Glomerular endothelial cell (primary cell): ENCODE measurements around the gene LINGO1. TPM values are rescaled to one million over a fixed set of nuclear protein-coding genes. Genes with fewer than 3 reads are reported as not detected.

Experiments used
- DNase-seq: peaks from one replicate; pipeline ENCODE4 v3.0.0-alpha.2; 2011; ENCODE audit warnings: low read depth, low spot score; ENCODE audit errors: extremely low read depth
- total RNA-seq: library from RNA; depleted of rRNA; stranded (reverse); fragments of >200 nt; gene quantifications from 2 replicates; pipeline ENCODE4 v1.2.3, GENCODE V29; 2015

Gene LINGO1
- total RNA-seq, 1 donor from 2014 or later = 0.18 TPM

DNA sequence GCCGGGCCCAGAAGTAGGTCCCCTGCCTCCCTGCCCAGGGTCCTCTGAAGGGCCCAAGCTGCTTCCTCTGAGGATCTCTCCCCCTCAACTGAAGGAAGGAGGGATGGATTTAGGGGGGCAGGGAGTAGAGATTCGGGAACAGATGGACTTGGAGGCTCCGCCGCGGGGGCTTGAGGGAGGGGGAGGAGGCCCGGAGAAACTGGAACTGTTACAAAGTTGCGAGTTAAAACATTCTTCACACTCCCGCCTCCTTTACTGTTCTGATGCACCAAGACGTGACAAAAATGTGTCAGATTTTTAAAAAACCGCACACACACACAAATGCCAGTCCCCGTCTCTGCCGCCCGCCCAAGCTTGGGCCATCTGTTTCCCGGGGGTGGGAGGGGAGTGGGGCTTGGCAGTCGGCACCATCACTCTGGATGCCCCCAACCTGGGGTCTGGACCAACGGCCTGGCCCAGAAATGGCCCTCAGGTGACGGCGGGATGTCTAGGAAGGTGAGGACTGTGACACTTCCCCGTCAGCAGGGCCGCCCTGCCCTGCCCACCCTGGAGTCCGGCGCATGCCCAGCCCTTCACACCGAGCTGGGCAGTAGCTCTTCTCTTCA is 25.0 kb upstream of the LINGO1 start:
- DNase-seq = no peak

DNA sequence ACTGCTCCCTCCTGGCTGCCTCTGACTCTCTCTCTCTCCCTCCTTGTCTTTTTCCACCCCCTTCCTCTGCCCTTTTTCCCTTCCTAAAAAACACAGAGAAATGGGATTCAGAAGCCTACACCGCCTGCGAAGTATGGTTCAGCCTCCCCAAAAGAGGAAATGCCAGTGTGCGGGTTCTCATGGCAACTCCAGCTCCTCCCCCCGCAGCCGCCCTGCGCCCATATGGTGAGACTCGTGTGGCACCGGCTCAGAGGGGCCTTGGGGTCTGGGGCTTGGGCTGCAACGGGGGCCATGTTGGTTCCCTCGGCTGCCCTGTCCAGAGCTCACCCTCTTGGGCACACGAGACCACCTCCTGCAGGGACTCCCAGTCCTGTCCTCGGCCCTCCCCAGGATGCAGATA is 23.6 kb upstream of the LINGO1 start:
- DNase-seq = no peak

DNA sequence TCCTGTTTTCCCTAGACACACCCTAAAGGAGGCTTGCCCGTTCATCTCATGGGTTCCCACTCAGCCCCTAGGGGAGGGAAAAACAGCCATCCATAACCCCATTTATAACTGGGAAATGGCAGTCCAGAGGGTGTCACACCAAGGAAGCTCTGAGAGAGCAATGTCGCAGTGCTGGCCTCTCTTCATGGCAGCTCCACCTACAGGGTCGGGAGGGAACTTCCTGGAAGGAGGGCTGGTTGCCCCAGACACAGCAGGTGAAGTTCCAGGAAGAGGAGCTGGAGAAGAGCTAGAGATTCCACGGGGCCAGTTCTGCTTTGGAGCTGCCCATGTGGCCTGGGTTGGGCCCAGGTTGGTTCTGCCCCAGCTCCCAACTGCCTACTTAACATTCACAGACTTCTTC is 22.3 kb upstream of the LINGO1 start:
- no peak for DNase-seq

DNA sequence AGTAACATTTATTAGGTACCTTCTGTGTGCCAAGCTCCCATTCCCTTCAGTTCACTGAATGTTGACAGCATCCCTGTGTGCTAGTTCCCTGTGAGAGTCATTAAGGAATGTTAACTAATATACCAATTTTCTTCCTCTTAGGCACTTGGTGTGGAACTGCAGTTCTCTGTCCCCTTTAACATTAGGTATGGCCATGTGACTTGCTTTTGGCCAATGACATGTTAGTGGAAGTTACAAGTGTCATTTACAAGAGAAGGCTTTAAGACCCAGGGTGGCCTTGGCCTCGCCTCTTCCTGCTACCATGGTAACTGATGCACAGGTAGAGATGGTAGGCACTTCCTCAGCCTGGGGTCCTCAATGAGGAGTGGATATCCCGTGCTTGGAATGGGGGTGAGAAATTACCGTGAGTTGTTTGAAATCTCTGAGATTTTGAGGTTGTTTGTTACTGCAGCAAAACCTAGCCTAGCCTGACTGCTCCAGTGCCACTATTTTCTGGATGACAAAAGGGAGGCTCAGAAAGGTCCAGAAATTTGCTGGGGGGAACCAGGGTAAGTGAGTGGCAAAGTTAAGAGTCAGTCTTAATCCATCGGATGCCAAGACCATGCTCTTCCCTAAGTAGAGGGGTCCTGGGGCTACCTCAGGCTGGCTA is 21.2 kb upstream of the LINGO1 start:
- DNase-seq = no peak

DNA sequence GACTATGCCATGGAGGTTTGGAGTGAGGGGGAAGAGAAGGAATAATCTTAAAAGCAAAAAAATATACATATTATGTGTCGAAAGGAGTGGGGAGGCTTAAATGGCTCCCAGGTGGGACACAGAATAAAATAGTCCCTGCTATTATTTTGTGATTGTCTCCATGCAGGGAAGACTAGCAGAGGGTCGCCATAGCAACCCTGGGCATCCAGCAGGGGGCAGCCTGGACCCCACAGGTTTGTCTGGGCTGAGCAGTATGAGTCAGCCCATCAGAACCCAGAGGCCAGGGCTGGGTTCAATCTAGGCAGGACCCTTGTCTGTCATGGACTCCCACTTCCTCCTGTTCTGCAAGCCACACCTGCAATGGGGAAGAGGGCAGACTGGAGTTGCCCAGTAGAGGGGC is 17.6 kb upstream of the LINGO1 start:
- no peak for DNase-seq

DNA sequence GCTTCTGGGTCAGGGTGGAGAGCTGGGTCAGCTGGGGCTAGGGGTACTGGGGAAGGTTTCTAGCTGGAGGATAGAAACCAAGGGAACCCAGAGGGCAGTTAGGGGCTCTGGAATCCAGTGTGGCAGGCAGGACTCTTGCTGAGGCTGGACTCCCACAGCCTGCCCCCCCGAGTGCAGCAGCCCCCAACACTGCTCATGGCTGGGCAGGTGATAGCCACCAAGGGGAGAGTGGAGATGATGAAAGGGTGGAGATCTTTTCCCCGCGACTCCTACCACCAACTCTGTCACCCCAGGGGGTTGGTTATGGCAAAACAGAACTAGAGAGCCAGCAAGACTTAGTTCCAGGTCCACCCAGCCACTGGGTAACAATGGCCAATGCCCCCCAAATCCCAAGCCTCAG is 16.9 kb upstream of the LINGO1 start:
- DNase-seq = no peak

DNA sequence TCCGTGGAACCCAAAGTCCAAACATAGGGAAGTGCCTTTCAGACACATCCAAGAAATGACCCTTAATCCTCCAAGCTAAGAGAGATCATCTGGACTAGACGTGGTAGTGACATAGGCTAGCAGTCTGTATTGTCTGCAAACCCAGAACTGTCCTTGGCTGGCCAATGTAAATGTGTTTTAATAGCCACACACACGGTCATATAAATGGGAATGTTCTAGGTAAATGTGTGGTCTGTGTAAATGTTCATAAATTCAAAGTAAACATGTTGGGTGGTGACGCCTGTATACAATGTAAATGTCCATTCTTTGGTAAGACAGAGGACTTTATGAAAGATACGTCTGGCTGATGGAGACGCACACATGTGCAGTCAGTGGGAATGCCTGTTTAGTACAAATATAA is 16.3 kb upstream of the LINGO1 start:
- DNase-seq = no peak

DNA sequence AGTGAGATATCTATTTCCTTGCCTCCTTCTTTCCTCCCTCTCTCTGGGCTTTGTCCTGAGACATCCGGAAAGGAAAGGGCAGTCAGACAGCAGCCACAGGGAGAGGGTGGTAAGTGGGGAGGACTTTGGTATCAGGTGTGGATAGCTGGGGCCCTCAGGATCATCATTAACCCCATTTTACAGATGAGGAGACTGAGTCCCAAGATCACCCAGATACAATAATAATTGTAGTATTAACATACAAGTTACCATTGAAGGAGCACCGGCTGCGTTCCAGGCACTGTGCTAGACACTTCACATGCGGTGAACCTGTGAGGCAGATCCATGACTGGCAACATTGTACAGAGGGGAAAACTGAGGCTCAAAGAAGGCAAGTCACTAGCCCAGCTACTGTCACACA is 15.2 kb upstream of the LINGO1 start:
- no peak for DNase-seq

DNA sequence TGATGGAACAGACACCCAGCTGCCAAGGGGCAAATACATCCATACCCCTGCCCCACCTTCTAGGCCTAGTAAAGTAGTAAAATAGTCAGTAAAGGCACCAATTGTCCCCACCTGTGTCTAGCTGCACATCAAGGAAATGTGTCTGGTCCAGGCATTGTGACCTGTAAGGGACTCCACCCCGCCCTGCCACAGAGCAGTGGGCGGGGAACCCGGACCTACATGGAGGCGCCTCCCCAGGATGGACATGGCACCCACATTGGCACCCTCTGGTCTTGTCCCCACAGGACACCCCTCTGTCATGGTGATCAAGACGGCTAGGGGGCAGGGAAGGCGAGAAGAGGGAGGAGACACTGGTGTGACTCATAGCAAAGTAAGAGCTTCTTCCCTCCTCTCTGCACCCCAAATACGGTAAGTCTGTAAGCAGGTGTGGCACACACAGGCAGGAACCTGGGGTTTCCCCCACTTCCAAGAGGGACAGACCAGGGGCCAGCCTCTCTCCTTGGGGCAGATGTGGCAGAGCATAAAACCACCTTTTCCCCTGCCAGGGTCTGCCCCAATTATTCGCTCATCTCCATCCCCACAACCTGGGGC is 13.5 kb upstream of the LINGO1 start:
- DNase-seq = no peak

DNA sequence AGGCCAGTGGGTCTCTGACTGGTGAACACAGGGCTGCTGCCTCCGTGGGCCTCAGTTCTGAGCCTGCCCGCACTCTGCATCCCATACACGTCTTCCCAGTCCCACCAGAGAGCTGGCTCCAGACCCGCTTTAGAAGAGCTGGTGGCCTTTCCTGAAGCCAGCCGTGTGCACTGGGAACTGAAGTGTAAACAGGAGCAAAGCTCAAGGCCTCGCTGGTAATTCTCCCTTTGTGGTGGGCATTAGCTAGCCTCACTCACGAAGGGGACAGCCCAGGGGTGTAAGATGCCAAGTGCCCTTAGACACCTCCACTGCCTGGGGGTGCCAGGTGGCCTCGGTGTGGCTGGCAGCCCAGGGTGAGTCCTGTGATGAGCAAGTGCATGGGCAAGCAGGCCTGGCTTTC is 12.9 kb upstream of the LINGO1 start:
- no peak for DNase-seq

DNA sequence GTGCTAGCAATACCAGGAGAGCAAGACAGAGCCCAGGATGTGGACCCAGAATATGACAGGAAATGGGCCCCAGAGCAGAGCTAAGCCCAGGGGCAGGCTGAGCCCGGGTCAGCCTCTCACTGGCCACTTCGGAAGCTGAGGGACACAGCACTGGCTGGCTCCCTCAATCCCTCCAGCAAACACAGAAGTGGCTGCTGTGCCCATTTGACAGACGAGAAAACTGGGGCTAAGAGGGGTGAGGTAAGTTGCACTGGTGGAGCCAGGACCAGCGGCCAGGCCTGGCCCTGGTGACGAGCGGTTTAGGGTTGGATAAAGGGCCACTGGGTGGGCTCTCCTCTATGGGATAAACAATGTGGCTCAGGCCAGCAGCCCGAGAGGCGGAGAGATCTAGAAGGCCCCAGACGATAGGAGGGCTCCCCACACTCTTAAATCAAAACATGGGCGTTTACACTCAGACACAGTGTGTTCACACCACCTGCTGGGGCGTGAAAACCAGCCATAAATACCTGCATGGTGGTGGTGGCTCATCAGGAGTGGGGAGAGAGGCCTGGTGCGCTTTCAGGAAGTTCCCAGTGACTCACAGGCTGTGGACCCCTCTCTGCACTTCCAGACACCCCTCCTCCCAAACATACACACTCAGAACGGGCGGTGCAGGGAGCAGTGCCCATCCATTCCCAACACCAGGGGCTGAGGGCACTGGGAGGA is 12.0 kb upstream of the LINGO1 start:
- no peak for DNase-seq

DNA sequence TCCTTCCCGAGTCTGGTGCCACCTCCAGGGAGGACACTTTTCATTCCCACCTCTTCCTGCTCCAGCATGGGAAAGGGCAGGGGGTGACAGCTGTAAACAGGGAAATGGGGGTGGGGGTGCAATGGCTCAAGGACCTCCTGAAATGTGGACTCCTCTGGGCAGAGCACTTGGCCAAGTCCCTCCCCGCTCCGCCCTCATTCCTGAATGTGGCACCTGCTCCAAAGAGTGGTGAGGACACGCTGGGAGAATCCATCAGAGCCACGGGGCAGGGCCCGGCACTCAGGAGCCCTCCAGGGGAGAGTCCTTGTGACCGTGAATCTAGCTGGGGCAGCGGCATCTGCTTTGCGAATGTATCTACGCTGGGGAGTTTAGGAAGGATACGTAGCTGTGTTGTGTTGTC is 11.1 kb upstream of the LINGO1 start:
- DNase-seq = no peak

DNA sequence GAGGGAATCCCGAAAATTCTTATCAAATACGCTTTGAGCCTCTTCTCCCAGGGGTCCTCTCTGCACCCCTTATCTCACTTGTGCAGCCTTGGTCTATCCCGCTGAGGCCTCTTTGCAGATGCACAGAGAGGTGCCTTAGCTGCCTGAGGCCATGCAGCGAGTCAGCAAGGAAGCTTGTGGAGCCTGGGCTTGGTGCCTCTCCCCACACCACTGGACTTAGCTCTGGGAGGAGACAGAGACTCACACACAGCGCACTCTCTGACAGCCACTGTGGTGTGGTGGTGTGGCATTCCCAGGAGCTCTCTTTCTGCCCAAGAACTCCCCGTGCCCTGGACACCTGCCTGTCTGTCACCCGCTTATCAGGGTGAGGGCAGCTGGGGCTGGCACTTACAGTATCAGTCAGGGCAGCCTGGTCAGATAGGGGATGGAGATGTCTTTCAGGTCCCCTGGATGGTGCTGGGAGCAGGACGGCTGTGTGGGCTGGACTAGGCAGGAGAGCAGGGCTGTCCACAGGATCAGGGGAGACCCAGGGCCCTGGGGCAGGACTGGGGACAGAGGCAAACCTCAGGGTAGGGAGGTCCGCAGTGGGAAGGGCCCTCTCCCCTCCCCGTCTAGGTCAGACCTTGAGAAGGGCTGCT is 10.2 kb upstream of the LINGO1 start:
- no peak for DNase-seq

DNA sequence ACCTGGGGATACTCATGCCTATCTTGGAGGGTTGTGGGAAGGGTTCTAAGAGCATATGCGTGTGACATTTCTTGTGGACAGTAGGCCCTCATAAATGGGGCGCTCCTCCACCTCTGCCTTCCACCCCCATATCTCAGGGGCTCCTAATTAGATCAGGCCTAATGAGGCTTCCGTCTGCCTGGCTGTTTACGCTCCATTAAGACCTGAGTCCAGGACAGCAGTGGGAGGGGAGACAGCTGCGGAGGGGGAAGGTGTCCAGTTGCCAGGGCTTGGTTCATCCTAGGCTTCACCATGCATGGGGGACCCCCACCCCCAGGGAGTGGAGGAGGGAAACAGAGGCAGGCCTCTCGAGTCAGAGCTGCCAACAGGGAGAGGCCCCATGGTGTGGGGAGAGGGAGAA is 9.3 kb upstream of the LINGO1 start:
- no peak for DNase-seq

DNA sequence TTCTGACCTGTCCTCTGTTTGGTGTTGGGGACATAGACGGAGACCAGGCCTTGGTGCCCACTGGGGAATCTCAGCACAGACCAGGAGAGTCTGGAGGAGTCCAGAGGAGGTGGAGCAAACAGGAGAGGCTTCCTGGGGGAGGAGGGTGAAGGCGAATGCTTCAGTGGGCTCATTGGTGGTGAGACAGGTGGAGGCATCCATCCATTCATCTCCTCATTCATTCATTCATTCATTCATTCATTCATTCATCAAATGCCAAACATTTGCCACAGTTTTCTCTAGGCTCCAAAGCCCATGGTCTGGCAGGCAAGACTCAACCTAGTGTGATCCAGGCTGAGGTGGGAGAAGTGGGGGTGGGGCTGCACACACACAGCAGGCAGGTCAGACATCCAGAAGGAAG is 7.9 kb upstream of the LINGO1 start:
- DNase-seq = no peak

DNA sequence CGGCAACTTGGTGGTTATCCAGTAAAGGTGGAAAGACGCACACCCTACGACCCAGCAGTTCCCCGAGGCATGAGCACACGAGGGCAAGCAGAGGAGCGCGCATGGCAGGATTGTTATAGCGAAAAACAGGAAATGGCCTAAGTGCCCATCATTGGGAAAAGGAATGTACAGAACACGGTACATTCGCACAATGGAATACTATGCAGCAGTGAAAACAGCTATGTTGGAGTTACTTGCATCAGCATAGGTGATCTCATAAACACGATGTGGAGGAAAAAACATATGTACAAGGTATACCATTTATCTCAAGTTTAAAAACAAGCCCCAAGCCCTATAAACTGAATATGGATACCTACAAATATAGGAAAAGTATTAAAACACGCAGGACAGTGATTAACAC is 6.7 kb upstream of the LINGO1 start:
- DNase-seq = no peak

DNA sequence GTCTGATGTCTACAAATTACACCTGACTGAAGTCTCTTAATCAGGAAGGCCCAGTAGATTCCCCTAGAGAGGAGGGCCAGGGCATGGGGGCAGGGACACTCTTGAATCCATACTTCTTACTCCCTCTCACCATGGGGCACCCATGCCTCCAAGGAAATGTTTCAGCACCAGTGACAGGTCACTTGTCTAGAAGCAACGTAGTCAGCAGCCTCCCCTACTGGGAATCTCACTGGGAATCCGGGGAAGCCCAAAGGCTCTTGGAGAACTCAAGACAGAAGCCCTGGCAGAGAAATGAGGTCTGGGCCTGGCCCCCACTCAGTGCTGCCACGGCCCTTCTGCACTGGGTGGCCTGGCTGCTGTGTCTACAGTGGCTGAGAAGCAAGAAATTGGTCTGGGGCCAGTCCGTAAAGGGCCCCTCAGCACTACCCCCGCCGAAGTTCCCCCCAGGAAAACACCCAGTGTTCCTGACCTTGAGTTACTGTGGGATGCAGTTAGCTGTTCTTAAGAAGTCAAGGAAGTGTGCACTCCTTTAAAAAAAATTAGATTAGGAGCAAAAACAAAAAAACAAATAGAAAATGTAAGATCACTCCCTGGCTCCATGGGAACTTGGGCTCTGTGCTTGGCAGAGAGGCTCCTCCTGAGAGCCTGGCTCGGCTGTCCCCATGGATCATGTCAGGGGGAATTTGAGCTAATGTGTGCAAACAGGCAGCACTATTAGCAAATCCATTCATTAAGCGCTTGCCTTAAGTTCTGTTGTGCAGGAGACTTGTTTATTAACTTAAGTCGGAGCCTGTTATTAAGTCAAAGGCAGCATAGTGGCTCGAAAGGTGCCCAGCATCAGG is 5.4 kb upstream of the LINGO1 start:
- no peak for DNase-seq

DNA sequence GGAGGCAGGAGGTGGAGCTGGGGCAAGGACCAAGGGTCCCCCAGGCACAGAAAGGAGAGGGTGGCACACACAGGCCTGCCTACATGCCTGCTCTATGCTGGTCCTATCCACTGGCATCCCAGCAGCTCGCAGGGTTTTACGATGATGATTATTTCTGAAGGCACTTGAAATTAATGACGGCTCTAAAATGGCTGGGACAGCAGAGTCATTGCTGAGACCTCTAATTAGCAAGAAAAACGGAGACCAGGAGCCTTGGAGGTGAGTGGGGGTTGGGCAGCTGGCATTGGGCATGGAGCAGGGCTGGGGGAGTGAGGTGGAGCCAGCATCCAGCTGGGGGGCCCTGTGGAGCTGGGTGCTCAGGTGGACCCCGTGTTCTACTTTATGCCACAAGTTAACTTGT is 3.5 kb upstream of the LINGO1 start:
- DNase-seq = no peak

DNA sequence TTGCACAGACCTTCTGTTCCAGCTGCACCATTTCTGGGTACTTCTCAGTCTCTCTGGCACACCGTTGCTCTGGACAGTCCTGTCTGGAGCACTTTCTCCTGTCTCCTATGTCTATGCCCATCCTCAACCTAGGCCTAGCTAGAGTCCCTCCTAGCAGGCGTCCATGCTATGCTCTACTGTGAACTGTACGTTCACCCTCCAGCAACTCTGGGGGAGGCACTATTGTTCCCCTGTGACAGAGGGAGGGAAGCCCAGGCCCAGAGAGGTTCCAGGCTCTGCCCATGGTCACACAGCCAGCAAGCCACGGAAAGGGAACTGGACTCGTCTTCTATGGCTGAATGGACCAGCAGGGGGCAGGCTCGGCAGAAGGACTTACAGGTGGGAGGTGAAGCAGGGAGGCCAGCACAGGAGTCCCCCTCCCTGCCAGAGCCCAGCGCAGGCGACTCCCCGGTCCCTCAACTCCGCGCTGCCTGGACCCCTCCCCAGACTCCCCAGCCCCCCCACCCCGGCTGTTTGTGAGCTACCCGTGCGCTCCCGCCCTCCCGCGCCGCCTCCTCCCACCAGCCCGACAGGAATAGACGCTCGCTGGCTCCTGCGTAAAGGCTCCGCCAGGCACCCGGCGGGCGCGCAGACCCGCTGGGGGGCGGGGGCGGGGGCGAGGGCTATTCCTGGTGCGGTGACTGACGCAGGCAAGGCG is 1.7 kb upstream of the LINGO1 start:
- peak; percentile 9 for DNase-seq

DNA sequence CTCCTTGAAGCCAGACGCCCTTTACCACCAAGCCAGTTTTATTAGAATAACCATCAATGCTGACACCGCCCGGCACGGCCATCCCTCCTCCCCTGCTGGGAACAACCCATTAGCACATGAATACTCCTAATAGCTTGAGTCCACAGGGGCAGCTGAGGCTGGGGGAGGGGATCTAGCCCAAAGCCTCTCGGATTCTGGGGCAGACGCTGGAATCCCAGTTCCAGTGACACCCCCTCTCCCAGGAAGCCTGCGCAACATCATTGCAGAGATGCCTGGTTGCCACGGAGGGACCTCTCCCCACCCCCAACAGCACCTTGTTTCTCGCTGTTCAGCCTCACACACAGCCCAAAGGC is 1.2 kb upstream of the LINGO1 start:
- DNase-seq = no peak
